GM21717 (cell line): Measurements from ENCODE around the gene LRRC63.
A peak's percentile ranks its signal among the peaks of the same experiment; 100 is the strongest.
"Not testable (repeated sequence)": the region's sequence is repeated elsewhere in the genome, so short reads cannot be mapped to it uniquely, and the experiment has no call there.

ENCODE experiments used
- ATAC-seq: cut with Tn5 transposase; IDR thresholded peaks from one replicate; pipeline ENCODE4 v1.9.1; 2021; ENCODE audit warnings: mild to moderate bottlenecking, moderate library complexity; ENCODE audit not compliant: unreplicated experiment

LRRC63 gene, protein sequence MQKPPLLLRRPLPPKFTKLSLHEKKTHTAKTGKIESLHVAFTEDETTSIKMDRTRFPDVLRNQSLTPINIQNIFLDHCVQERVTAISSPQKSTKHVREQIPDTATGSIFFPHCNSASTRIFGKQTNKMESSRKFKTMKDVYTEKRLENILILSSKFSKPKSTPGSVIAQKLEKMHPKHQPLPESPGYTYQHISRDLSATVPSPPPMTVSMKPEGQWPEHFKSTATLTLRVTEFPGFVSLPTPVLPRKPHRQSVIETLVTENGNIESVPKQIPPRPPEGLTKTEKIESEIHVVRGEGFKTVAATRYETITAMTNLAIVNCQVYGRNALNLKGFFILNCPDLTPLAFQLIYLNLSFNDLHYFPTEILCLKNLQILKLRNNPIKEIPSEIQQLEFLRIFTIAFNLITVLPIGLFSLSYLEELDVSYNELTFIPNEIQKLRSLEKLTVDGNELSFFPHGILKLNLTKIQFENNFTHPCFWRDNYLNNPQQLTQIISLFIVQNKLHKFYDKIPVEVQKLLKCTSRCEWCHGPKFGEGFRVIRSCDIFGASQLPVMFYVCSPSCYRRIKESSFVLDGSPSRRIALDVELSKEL

DNA sequence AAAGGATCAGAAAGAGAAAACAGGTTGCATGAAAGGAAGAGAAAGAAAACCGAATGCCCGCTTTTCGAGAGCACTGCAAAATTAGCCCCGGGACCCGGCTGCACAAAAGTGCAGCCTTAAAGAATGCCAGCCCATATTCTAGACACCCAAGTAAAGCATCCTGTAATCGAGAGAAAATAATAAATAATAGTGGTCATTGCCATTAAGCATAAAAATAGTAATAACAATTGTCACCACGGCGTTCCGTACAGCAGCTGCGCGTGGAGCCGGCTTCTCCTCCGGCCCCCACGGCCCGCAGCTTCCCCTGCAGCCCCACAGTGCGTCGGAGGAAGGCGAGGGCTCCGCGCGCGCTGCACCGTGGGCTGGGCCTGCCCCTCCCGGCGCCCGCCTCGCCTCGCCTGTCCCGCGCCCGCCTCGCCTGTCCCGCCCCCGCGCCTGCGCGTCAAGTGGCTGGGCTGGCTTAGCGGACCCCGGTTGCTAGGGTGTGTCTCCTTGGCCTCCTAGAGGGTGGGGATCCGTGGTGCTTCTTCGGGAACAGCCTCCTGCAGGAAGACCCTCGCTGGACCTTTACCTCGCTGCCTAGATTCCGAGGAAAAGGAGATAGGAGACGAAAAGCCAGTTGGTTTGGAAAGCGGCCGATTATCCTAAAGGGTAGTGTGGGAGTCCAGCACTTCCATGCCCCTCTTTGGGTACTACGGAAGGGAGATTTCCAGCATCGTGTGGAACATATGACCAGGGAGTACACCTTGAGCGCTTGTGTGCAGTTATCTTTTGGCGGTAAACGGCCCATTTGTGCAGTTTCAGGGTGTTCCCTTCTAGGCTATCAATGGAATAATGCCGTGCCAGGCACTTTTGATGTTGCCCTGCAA, at the start of gene LRRC63:
LRRC63 (plus strand) TSS at position 446 of the 869 bp plus-strand sequence. CDS start 1,107 bp downstream, outside the sequence.
- peak; percentile 95 for ATAC-seq

DNA sequence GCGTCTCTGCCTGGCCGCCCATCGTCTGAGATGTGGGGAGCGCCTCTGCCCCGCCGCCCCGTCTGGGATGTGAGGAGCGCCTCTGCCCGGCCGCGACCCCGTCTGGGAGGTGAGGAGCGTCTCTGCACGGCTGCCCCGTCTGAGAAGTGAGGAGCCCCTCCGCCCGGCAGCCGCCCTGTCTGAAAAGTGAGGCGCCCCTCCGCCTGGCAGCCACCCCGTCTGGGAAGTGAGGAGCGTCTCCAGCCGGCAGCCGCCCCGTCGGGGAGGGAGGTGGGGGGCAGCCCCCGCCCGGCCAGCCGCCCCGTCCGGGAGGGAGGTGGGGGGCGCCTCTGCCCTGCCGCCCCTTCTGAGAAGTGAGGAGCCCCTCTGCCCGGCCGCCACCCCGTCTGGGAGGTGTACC, 49.0 kb upstream of the LRRC63 start:
- ATAC-seq = not testable (repeated sequence)

DNA sequence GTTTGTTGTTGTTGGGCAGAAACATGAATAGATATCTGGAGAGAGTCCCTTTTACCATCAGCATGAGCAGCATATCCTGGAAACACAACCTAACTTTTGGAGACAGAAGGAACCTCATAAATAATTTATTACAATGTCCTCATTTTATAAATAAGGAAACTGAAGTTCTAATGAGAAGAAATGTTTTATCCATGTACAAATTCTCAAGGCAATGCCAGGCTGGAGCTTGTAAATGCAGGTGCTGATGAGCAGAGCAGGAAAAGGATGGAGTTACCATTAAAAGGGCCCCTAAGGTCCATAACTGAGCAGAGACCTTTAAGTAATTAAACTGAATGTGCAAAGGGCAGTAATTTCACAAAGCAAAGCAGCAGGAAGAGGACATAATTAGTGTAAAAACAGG, 47.1 kb upstream of the LRRC63 start:
- ATAC-seq = no peak

DNA sequence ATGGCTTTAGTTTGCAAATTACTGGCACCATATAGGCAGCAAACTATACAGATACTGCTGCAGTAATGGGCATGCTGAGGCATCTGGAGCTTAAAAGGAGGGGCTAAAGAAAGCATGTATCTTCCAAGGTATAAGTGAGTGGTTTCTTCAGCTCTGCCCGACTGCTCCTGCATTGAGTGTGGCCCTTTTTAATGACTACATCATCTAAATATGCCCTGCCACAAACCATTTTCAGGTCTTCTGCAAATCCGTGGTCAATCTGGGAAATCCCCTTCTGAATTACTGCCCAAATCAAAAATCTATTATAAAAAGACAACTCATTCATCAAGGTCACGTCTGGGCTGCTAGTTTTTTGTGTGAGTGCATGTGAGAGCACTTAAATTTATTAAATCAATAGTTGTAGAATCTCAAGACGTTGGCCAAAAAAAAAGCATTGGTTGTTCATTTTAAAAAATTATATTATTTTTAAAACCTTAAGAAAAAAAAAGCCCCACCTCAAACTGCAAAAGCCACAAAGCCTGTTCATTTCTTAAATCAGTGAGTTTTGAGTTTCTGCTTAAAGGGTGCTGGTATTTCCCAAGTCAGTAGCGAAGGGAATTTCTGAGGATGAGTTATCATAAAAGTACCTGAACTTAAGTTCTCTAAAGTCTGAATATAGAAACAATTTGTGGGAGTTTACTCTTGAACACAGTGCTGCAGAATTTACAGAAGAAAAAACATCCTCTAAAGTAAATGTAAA, 46.1 kb upstream of the LRRC63 start:
- ATAC-seq = peak; percentile 45

DNA sequence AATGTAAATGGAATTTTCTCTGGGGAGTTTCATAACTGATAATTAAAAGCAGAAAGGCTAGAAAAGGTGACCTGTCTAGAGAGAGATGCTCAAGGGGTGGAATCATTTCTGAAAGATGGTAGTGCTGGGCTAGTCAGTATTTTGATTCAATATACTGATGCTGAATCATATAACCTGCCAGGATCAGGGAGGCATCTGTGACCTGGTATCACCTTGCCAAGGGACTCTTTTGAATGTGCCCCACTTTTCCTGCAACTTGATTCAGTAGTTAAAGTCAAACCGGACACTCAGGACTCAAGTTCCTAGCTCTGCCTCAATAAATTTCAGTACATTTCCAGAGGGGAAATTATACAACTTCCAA, 45.5 kb upstream of the LRRC63 start:
- no peak for ATAC-seq

DNA sequence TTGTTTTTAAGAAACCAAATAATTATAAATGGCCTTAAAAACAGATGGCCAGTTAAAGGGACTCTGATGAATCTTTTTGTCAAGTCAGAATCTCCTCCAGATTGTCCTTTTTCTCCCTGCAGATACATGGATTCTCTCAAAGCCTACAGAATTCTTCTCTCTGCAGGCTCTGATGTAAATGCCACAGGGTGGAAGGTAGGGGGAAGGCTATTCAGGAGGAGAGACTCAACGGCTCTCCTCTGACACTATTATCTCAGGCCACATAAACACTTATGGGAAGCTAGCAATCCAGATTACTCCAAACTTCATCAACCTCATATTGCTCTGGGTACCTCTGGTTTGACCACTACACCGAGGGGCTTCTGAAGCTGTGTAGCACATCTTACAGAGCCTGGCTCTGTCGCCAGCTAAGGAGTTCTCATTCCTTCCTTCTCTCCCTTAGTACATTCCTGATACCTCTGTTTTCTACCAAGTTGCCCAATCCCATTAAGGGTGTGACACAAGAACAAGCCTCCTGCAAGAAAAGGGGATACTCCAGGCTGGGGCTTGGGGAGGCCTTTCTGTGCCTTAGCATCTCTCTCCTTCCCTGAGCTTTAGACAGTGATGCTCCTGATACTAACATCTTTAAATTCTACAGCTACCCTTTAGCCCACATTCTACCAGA, 44.6 kb upstream of the LRRC63 start:
- ATAC-seq = no peak

DNA sequence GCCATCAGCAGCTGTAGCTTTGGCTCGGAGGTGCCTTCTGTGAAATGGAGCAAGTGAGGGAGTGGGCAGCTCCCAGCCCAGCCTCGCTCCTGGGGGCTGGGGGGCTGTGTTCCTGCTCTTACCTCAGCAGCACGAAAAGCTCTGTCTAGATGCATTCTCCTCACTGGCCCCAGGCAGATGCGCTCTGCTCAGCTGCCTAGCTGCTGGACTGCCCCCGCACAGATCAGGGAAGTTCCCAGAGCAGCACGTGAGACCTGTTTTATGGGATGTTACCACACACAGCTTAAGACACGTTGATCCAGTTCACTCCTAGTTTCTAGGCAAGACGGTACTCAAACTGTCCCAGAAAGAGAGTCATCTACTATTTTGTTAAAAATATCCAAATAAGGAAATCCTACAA, 43.4 kb upstream of the LRRC63 start:
- no peak for ATAC-seq

DNA sequence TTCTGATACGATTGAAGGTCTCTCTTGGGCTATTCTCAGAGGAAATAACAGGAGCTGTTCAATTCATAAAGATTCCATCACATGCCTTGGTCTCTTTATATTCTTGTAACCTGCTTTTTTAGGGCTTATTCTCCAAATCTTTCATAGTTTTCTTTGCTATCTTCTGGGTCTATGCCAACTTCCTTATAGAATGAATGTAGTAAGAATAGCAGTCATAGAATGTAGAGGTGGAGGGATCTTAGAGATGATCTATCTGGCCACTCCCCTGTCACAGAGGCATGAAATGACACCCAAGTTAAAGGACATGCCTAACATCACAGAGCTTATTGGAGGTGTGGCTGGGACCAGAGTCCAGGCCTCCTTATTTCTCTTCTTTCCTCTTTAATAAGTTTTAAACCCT, 42.9 kb upstream of the LRRC63 start:
- ATAC-seq = no peak

DNA sequence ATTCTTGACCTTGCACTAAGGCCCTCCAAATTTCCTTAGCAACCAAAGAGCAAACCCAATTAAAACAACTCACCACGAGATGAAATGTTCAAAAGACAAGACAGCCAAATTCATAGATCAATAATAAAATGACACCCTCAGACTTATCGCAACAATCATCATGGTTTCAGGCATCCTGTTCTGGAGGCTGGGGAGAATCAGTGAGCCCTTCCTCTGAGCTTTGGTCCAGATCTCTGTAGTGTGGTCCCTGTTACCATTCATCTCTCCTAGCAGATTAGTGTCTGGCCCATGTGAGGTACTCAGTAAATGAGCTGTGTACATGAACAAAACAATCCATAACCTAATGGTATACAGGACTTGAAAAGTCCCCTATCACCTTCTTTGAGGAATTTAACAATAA, 42.0 kb upstream of the LRRC63 start:
- ATAC-seq = no peak

DNA sequence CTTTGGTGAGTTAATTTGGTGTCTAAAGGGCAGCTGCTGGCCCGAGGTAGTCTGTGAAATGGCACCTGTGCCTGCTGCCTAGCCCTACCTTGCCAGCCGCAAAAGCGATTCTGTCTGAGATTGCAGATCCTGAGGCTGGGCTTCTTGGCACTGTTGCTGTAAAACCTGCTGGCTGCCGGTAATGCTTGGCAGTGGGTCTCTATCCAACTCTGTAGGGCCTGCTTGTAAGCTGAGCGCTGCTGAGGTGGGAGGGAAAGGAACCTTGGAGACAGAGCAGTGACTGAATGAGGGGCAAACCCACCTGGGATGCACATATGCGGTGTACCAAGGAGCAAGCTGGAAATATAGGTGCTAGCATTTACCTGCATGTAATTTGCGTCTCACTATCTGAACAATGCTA, 41.5 kb upstream of the LRRC63 start:
- ATAC-seq = no peak

DNA sequence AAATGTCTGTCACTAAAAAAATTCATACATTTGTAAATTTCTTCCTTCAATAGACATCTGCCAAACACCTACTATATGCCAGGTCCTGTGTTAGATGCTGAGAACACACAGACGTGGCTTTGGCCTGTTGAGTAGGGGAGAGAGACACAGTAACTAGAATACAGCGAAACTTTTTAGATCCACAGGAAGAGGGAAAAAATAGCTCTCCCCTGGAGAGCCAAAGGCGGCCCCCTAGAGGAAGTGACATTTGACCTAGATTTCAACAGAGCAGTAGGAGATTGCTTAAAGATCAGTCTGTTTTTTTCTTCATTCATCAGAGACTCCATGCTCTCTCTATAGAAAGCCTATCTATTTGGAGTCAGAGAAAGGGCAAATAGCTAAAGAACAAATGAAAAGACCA, 41.0 kb upstream of the LRRC63 start:
- no peak for ATAC-seq

DNA sequence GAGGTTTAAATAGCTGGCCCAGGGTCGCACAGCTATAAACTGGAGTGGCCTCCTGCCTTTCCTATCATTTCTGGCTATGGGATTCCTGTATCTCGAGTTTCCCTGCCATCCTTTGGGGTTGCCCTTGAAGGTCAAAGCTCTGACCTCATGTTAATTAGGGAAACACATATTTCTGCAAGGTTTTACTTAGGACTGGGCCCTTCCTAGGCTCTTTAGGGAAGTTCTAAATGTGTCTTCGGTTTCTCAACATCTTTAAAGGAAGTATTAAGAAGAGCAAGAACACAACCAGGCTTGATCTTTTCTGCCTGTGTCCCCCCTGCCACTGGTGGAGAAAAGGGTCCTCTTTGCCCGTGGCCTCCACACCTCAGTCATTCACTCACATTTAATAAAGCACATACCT, 40.5 kb upstream of the LRRC63 start:
- ATAC-seq = no peak

DNA sequence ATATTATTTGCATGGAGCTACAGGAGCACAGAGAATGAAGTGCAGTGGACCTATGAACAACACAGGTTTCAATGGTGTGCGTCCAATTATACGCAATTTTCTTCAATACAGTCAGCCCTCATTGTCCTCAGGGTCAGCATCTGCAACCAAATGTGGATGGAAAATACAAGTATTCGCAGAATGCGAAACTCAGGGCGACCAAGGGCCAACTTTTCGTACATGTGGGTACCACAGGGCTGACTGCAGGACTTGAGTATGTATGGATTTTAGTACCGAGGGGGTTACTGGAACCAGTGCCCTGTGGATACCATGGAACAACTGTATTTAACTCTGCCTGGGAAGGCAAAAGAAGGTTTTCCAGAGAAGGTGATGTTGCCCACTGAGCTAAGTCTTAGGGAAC, 40.0 kb upstream of the LRRC63 start:
- no peak for ATAC-seq

DNA sequence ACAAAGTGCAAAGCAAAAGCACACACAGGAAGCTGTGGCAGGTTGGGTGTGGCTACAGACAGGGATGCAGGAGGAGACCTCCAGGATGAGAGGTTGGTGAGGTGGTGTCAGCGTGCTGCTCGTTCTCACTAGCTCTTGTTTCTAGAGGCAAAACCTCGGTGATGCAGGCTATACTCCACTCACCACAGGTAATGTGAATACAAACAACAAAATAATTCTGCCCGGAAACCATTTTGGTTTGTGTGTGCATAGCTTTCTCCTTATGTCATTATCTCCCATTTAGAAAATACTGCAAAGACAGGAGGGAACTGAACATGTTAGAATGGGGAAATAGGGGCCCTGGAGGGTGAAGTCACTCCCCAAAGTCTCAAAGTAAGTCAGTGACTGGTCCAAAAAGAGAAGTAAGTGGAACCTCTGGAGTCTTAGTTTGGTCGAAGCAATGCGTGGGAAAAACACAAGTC, 39.2 kb upstream of the LRRC63 start:
- ATAC-seq = no peak

DNA sequence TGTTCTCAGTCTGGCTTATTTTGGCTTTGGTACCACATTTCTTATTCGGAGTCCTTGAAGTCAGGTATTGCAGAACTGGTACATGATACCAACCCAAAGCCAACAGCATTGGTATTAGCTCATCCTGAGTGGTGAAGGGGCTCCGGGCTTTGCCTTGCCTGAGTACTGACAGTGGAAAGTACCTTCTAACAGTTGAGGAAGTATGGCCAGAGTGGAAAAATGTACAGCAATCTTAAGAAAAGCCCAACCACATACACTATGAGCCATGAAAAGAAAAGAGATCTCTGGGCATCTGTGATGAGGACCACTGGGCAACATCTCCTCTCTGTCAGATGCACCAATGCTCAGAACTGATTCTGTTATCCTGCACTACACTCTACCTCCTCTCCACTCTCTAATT, 38.1 kb upstream of the LRRC63 start:
- ATAC-seq = no peak

DNA sequence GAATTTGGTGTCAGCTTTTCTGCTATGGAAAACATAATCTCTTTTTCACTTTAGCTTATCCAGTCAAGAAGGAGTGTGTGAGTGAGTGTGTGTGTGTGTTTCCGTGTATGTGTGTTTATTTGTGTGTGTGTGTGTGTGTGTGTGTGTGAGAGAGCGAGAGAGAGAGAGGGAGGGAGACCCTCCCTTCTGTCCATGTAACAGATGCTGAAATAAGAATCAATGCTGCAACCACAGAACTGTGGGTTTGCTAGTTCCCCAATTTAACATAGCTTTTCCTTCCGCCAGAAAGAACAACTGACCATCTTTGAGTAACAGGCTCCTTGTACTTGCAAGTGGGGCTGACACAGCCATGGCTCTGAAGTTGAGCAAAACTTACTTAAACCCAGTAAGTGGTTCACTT, 35.0 kb upstream of the LRRC63 start:
- peak; percentile 20 for ATAC-seq

DNA sequence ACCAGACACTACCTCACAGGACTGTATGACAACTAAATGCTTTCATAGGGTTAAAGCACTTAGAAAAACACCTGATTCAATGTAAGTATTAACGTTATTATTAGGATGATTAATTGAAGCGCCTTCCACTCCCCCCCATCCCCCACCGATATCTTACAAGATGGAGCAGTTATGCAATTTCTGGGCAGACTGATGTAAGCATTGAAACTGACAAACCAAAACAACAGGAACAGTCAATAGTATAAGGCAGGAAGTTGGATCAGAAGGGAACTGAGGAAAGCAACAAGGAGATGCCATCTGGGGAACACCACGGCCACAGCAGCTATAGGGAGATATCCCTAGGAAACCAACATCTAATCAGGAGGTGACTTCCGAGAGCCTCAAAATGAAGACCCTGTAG, 33.6 kb upstream of the LRRC63 start:
- no peak for ATAC-seq

DNA sequence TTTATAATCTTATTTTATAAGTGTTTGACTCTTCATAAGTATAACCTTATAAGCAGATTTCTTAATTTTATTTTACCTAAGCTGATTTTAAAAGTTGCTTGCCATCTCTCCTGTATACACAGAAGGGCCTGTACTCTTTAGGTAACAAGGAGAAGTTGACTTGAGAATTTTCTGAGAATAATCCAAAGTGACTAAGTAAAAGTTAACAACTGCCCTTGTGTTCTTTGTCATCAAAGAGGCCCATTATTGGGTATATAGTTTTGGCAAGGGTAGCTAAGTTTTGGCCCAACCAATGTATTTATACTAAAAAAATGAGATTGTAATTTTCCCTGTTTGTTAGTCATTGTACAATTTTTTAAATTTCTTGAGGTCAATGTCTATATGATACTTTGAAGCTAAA, 32.9 kb upstream of the LRRC63 start:
- no peak for ATAC-seq

DNA sequence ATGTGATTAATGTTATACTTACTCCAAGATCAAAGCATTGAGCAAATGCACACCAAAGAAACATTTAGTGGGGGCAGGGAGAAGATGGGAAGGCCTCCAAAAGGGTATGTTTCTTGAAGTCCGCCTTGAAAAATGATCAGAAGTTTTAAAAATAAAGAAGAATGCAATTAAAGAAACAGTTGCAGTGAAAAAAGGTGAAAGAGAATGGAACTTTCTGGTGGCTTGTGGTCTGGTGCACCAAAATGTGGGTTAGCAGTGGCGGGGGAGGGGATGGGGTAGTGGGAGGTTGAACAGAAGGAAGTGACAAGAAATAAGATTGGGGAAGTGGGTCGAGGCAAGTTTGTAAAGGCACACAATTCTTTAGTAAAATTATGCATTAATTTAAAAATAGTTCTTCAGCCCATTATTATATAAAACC, 32.2 kb upstream of the LRRC63 start:
- no peak for ATAC-seq

DNA sequence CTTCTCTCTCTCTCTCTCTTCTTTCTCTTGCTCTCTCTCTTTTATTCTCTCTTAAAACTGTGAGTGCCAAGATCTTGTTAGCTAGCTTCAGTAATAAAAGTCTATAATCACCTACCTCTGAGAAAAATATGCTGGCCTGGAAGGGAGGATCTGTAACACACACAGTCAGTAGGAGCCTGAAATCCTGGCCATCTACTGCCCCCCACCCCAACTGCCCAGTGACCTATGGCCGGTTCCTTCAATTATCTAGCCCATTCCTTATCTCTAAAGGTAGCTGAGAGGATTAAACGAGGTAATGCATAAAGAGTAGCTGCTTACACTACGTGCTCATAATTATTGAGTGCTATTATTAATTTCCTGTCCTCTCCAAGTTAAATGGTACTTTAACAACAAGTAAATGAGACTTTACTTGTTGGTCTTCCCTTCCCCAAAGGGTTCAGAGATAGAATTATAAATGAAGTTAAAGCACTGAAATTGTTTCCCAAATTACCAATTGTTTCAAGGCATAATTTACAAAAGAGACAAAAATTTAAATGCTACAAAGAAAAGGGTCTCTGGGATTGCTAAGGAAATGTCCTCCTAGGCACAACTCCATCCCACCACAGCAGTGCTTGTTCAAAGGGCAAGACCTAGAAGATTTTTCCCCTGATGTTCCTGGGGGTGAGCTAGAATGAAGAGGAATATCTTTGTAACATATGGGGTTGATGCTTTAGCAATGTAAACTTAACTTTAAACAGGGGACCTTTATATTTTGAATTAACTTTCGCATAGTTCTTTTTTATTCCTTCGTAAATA, 31.6 kb upstream of the LRRC63 start:
- ATAC-seq = no peak
